Activated CD4-positive, alpha-beta T cell treated with anti-CD3 and anti-CD28 coated beads for 48 hours (primary cell): ENCODE results near the gene ADPRS.
A peak's percentile ranks its signal among the peaks of the same experiment; 100 is the strongest.

Source experiments
- DNase-seq: peaks from one replicate; pipeline ENCODE4 v3.0.0-alpha.2; 2020

Gene ADPRS

GRCh38 chr1:36087233-36088123, 1.2 kb upstream of the ADPRS start:
- no peak for DNase-seq

- DNase-seq = no peak
Observed at GRCh38 chr1:36088265-36088576, 471 bp upstream of the ADPRS start.

GRCh38 chr1:36089393-36090121, 865 bp downstream of the ADPRS start:
- DNase-seq = peak; percentile 17

- DNase-seq = no peak
Observed at GRCh38 chr1:36091141-36091540, 2.4 kb downstream of the ADPRS start.

- no peak for DNase-seq
Observed at GRCh38 chr1:36091698-36092097, 3.0 kb downstream of the ADPRS start.

GRCh38 chr1:36092166-36092797, 3.6 kb downstream of the ADPRS start:
- DNase-seq = no peak

- DNase-seq = no peak
Observed at GRCh38 chr1:36092798-36093185, 4.1 kb downstream of the ADPRS start.

- no peak for DNase-seq
Observed at GRCh38 chr1:36093226-36093625, 4.5 kb downstream of the ADPRS start.

- no peak for DNase-seq
Observed at GRCh38 chr1:36093929-36094328, 5.2 kb downstream of the ADPRS start.

GRCh38 chr1:36094621-36095061, 5.9 kb downstream of the ADPRS start:
- DNase-seq = no peak

- no peak for DNase-seq
Observed at GRCh38 chr1:36095760-36096405, 7.2 kb downstream of the ADPRS start.

GRCh38 chr1:36096500-36097432, 8.1 kb downstream of the ADPRS start:
- peak; percentile 31 for DNase-seq

- DNase-seq = no peak
Observed at GRCh38 chr1:36097693-36098585, 9.2 kb downstream of the ADPRS start.

GRCh38 chr1:36098650-36099365, 10.1 kb downstream of the ADPRS start:
- no peak for DNase-seq

GRCh38 chr1:36099681-36100341, 11.1 kb downstream of the ADPRS start:
- peak; percentile 85 for DNase-seq

GRCh38 chr1:36100376-36100775, 11.7 kb downstream of the ADPRS start:
- DNase-seq = no peak

- DNase-seq = no peak
Observed at GRCh38 chr1:36101546-36101945, 12.9 kb downstream of the ADPRS start.

- DNase-seq = no peak
Observed at GRCh38 chr1:36106269-36106668, 17.6 kb downstream of the ADPRS start.

- no peak for DNase-seq
Observed at GRCh38 chr1:36107394-36107793, 18.7 kb downstream of the ADPRS start.

- DNase-seq = no peak
Observed at GRCh38 chr1:36108314-36108713, 19.6 kb downstream of the ADPRS start.
